Amniotic stem cell (primary cell): ENCODE results near the gene P2RY12.

Experiments
- DNase-seq: peaks from one replicate; lab custom pipeline; 2025; lab: John Stamatoyannopoulos, UW

Gene P2RY12

DNA sequence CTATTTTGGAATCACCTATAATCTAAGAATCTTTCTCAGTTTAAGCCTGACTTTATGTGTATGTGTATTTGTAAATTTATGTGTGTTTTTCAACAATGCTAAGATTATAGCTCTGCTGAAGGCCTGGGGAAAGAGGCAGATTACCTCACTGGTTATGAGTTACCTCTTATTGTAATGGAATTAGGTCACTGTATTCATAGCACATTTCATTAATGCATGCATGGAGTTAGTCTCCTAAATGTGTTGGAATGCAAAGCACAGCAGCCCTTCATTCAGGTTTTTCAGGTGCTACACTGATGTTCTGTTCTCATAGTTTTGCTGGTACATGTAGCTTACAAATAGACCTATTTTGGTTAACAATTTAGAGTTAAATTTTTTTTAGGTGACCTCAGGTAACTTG, 77.4 kb downstream of the P2RY12 start:
- no peak for DNase-seq

DNA sequence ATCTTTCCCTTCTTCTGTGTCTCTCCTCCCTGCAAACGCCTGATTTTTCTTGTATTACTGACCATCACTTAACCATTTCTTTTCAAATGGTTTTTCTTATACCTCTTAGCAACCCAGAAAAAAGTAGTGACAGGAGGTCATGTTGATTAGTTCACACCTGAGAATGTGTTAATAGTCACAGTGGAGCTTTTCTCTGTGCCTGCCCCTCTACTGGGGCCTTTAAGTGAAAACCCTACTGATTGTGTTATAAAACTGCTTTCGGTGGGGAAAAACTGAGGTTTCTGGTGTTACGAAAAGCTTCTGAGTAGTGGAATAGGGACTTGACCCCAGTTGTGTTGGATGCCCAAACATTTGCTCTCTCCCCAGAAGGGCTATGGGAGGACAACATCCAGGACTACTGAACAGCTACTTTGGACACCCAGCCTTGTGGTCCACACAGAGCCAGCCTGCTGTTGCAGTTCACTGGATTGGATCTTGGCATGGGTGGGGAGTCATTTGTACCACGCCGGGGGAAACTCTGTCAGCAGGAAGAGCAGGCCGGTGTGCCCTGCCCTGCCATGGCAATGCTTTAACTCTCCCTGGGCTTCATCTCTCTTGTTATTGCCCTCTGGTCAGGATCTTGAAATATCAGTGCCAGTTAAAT, 78.3 kb downstream of the P2RY12 start:
- no peak for DNase-seq

DNA sequence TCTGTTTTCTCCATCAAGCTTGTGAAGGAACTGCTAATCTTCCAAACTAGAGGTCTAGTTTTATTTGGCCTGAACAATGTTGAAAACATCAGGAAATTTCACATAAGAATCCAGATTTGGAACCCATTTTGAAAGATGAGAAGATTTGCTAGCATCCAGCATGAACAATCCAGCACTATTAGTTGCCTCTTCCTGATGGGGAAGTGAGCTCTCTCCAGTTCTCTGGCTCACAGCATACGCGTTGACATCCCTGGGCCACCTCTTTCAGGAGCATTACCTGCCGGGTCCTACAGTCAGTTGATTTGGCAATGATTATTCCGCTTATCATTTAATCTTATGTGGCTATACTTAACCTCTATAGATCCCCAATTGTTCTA, 78.8 kb downstream of the P2RY12 start:
- DNase-seq = no peak

DNA sequence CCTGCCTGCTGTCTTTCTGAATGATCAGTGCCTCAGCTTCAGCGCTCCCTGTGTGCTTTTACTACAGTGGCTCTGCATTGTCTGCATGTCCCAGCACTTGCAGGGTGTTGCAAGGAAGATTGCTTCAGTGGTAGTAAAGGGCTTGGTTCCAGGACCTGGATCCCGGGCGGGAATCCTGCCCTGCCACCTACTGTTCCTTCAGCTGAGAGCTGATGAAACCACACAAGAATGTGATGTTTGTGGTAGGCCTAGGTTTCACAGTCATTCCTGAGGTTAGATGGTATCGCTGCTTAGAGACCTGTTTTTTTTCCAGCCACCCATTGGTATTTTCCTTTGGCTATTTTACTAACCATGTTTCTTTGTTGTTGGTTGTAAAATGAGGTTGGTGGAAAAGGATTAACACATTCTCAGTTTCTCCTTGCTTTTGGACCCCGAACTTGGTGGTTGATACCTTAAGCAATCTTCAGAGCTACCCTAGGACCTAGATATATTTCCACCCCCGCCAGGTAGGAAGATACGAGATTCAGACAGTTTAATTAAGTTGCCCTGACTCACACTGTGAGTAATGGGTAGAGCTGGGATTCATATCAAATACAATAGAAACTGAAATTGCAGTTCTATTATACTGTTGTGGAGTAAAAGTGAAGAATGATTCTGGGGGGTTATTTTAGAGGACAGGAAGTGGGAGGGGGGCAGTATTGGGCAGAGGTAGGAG, 79.3 kb downstream of the P2RY12 start:
- peak; percentile 78 for DNase-seq

DNA sequence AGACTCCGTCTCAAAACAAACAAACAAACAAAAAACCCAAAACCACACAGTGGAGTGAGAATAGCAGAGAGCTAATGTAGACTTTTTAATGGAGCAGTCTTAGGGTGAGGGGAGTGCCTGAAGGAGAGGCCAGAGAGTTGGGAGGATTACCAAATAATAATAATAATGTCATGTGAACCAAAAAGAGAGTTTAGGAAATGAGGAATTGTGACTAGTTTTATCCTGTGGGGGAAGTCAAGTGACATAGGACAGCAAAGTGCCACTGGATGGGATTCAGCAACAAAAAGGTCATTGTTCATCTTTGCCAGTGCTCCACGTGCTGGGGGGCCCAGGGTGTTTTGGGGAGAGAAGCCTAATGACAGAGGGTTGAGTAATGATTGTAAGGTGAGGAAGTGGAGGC, 80.8 kb downstream of the P2RY12 start:
- no peak for DNase-seq

DNA sequence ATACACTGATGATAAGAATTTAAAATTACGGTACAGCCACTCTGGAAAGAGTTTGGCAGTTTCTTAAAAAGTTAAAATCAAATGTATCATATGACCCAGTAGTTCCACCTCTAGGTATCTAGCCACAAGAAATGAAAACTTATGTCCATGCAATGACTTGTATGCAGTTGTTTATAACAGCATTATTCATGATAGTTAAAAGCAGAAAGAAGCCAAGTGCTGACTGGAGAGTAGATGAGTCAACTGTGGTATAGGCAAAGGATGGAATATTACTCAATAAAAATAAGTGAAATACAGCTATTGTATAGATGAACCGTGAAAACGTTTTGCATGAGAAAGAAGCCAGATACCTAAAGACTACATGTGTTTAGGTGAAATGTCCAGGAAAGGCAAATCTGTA, 82.8 kb downstream of the P2RY12 start:
- DNase-seq = no peak

DNA sequence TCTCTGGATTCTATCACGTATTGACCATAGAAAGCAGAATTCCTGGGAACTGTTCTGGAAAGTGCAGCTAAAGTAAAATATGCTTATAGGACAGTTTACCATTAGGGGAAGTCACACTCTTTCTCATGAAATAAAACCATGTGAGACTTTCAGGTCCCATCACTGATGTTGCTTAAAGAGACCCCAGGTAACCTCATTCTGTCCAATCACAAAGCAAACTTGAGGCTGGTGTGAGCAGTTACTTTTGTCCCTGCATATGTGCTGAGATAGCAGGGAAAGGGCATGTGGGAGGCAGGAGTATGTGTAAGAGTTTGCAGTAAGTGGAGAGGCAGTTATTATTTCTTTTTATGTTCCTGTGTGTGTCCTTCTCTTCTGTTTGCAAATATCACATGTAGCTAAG, 84.0 kb downstream of the P2RY12 start:
- no peak for DNase-seq

DNA sequence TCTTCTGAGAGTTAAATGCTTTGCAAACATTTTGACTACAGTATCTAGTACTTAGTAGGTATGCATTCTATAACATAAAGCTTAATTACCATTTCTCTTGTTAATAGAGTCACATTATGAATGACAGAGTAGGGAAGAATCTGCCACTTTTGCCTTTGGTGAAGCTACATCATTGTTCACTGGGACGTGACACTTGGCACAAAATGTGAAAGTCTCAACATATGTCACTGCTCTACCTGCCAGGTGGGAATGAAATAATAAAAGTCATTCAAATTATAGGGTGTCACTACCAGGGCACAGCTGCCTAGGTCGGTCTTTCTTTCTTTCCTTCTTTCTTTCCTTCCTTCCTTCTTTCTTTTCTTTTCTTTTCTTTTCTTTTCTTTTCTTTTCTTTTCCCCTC, 85.5 kb downstream of the P2RY12 start:
- DNase-seq = no peak

DNA sequence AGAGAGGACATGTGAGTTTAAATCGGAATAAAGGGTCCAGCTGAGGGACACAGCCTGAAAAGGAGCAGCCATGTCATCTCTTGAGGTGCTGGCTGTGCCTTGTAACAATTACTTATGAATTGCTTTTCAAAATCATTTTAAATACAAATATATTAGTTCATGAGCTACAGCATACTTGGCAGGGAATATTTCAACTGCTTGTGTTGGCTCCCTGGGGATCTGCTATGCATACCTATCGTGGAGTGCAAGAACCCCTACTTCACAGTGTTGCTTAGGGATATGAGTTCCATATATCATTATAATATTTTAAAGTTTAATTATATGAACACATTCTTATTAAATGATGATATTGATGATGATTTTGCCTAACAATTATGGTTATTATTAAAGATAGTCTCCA, 87.1 kb downstream of the P2RY12 start:
- no peak for DNase-seq

DNA sequence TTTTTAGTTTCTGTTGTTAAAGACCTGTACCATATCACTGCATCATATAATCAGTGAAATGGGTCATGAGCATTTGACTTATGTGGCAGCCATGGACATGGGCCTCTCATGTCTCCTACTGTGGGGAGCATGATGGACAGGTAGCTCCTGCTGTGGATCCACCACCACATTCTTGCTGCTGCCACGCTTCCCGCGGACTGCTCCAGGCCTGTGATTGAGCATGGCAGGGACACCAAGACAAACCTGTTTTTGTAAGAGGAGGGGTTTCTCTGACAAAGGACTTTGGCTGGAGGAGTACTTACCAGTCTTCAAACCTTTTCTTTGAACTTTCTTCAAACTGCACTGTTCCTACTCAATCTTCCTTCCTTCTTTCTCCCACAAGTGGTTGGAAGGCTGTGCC, 88.3 kb downstream of the P2RY12 start:
- no peak for DNase-seq

DNA sequence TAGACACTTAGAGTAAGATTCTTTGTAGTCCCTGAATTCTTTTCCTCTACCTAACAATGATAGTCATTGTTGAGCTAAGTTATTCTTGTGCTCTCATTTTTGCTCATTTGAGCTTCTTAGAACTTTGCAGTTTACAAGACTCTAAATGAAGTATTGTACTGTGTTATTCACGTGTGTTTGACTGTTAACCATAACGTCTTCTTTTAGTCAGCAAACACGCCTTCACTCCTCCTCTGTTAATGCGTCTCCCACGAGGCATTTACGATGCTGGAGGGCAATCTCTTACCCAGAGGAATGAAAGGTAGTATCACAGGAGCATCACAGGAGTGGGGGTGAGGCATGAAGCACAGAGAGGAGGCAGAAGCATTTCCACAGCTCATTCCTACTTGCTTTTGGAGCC, 91.4 kb downstream of the P2RY12 start:
- no peak for DNase-seq

DNA sequence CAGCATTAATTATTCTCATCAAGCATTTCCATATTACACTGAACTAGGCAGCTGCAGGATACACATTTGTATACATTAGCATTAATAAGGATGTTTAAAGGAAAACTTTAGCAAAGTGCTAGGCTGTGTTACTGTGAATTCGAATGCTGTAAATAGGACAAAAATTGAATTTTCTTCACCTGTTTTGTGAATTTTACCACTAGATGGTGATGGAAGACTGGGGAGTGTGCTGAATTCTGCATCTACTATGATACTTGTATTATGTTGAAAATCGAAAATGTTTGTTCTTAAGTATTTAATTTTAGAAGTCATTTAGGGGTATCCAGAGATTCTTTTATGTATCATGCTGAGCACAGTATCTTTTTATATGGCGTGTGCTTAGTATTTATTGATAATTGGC, 93.9 kb downstream of the P2RY12 start:
- DNase-seq = no peak

DNA sequence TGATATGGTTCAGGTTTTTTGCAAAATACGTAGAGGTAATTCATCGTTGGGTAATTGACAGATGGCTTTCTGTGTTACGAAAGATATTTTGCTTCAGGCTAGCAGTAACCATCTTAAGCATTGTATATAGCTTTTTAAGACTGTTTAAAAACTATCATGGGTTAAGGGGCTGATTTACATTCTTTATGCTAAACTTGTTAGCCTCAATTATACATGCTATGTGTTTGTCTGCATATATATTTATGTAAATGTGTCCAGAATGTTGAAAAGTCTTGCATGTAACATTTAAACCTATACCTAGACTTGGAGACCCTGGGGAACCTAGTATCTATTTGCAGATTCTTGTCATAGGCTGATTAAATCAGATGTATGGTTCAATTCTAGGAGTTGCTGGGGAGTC, 95.1 kb downstream of the P2RY12 start:
- DNase-seq = no peak
